DOHH2 (cell line): ENCODE measurements around the gene SOBP.

Source experiments
- H3F3A ChIP-seq: fragments of 200-600 bp; sonication (generic), shearing (Covaris generic); 2 replicates; pipeline ENCODE4 v1.6.0; 2016; ENCODE audit warnings: antibody characterized with exemption, mild to moderate bottlenecking; ENCODE audit not compliant: control insufficient read depth, insufficient read depth
- H3K27ac ChIP-seq: fragments of 200-600 bp; sonication (generic); 2 replicates; pipeline ENCODE4 v1.5.1; 2014; ENCODE audit warnings: low read depth, mild to moderate bottlenecking, low read length, moderate library complexity
- H3K27me3 ChIP-seq: fragments of 200-600 bp; sonication (generic); 2 replicates; pipeline ENCODE4 v1.6.1; 2014; ENCODE audit warnings: mild to moderate bottlenecking, low read length, mixed read lengths; ENCODE audit not compliant: control insufficient read depth
- H3K36me3 ChIP-seq: fragments of 200-600 bp; sonication (generic); 2 replicates; pipeline ENCODE4 v1.6.1; 2014; ENCODE audit warnings: mild to moderate bottlenecking, low read length, moderate library complexity, mixed read lengths; ENCODE audit not compliant: control insufficient read depth
- H3K4me1 ChIP-seq: fragments of 200-600 bp; sonication (generic); 2 replicates; pipeline ENCODE4 v1.6.1; 2014; ENCODE audit warnings: mild to moderate bottlenecking, low read length, mixed read lengths; ENCODE audit not compliant: control insufficient read depth
- H3K4me2 ChIP-seq: fragments of 200-600 bp; sonication (generic); 2 replicates; pipeline ENCODE4 v1.6.0; 2014; ENCODE audit warnings: mild to moderate bottlenecking, low read length, moderate library complexity
- H3K4me3 ChIP-seq: fragments of 200-600 bp; sonication (generic); 2 replicates; pipeline ENCODE4 v1.5.1; 2014; ENCODE audit warnings: mild to moderate bottlenecking, low read length, mixed read lengths
- H3K79me2 ChIP-seq: fragments of 200-600 bp; sonication (generic); 2 replicates; pipeline ENCODE4 v1.6.1; 2014; ENCODE audit warnings: mild to moderate bottlenecking, low read length, mixed read lengths; ENCODE audit not compliant: control insufficient read depth
- H3K9me2 ChIP-seq: fragments of 200-600 bp; sonication (generic); replicated peaks from 2 replicates; pipeline ENCODE4 v1.6.1; 2014; ENCODE audit warnings: mild to moderate bottlenecking, low read length, mixed read lengths; ENCODE audit not compliant: control insufficient read depth
- H3K9me3 ChIP-seq: fragments of 200-600 bp; sonication (generic); 2 replicates; pipeline ENCODE4 v1.6.1; 2014; ENCODE audit warnings: antibody characterized with exemption, low read length, mixed read lengths; ENCODE audit not compliant: control insufficient read depth, insufficient read depth
- H4K20me1 ChIP-seq: fragments of 200-600 bp; sonication (generic); 2 replicates; pipeline ENCODE4 v1.6.0; 2014; ENCODE audit warnings: low read depth, mild to moderate bottlenecking, antibody characterized with exemption, low read length, moderate library complexity; ENCODE audit not compliant: control insufficient read depth, insufficient read depth
- CTCF ChIP-seq: fragments of 200-600 bp; sonication (generic); IDR thresholded peaks from one replicate; pipeline ENCODE4 v1.5.1; 2014; ENCODE audit warnings: antibody characterized with exemption, mild to moderate bottlenecking, low read depth, low read length; ENCODE audit not compliant: poor library complexity, severe bottlenecking
- EZH2phosphoT487 ChIP-seq: fragments of 200-600 bp; sonication (generic); IDR thresholded peaks from 2 replicates; pipeline ENCODE4 v1.6.1; 2017; ENCODE audit warnings: borderline replicate concordance, mild to moderate bottlenecking, antibody characterized with exemption, low read length, moderate library complexity, mixed read lengths

SOBP gene

GRCh38 chr6:107589199-107589598, 99.3 kb downstream of the SOBP start:
- no peak for TF ChIP-seq CTCF
- no peak for TF ChIP-seq EZH2phosphoT487
- Histone ChIP-seq H4K20me1 (no peaks in the 10 kb centered on the region), H3K36me3 (no peaks in the 10 kb centered on the region)

GRCh38 chr6:107589934-107590333, 100.0 kb downstream of the SOBP start:
- Histone ChIP-seq H3K9me2 (no peaks in the 10 kb centered on the region), H3K4me2 (no peak overlapping the region), H3K9me3 (no peaks in the 10 kb centered on the region), H3K4me1 (peaks cover 7% of the 10 kb centered on the region; the same call in 1 of the 2 replicates), H3K27ac (no peak overlapping the region), H3K27me3 (no peaks in the 10 kb centered on the region), H3F3A (no peaks in the 10 kb centered on the region), H3K4me3 (no peak overlapping the region), H3K79me2 (no peaks in the 10 kb centered on the region), H3K36me3 (no peaks in the 10 kb centered on the region), H4K20me1 (no peaks in the 10 kb centered on the region)
- TF ChIP-seq CTCF (no peak), EZH2phosphoT487 (no peak)

More at GRCh38 chr6:107589199-107589598, 99.3 kb downstream of the SOBP start:
- Histone ChIP-seq H3K27ac (no peak overlapping the region), H3K79me2 (no peaks in the 10 kb centered on the region), H3K4me1 (peaks cover 7% of the 10 kb centered on the region; the same call in 1 of the 2 replicates), H3K27me3 (no peaks in the 10 kb centered on the region), H3K4me2 (no peak overlapping the region), H3F3A (no peaks in the 10 kb centered on the region), H3K4me3 (no peak overlapping the region), H3K9me3 (no peaks in the 10 kb centered on the region), H3K9me2 (no peaks in the 10 kb centered on the region)

GRCh38 chr6:107590378-107590777, 100.5 kb downstream of the SOBP start:
- Histone ChIP-seq H4K20me1 (no peaks in the 10 kb centered on the region), H3K36me3 (no peaks in the 10 kb centered on the region), H3K79me2 (no peaks in the 10 kb centered on the region), H3K9me2 (no peaks in the 10 kb centered on the region), H3F3A (no peaks in the 10 kb centered on the region), H3K27ac (no peak overlapping the region), H3K9me3 (no peaks in the 10 kb centered on the region), H3K4me1 (peaks cover 7% of the 10 kb centered on the region; the same call in 1 of the 2 replicates), H3K27me3 (no peaks in the 10 kb centered on the region), H3K4me3 (no peak overlapping the region), H3K4me2 (no peak overlapping the region)
- TF ChIP-seq CTCF (no peak), EZH2phosphoT487 (no peak)
